Measurements from ENCODE around the gene SCO2.

Gene SCO2

DNA sequence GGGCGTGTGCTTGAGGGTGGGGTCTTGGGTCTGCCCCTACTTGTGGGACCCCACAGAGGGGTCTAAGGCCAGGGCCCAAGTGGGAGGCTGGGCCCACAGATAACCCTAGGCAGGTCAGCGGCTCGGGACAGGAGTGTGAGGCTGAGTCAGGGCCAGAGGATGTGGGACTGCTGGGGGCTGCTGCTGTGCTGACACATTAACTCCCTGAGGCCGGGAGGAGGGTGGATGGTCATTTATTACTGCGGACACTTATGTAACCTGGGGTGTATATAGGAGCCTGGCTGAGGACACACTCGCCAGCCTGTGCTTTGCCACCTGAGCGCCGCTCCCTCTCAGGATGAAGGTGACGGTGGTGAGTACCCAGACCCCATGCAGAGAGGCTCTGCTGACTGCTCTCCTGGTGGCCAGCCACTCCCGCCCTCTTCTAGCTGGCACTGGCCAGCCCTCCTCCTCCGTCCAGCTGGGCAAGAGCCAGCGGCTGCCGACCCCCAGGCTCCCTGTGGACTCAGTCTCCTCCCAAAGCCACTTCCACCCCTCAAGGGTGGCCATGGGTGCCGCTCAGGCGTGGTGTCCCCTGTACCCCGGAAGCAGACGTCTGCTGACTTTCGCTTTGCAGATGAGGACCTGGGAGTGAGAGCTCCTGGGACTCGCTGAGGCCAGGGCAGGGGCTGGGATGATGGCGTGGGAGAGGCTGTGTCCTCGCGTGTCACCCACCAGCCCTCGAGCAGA lies 38.7 kb downstream of the SCO2 start, which contains the start of gene MIOX:
Gene MIOX, plus strand, starts transcription at position 299 of the 729 bp plus-strand sequence. Its CDS starts 39 bp downstream, at position 338.
- no peak for DNase-seq (ENCODE audit: low read depth, low spot score)
- TF ChIP-seq, protein P1, sequence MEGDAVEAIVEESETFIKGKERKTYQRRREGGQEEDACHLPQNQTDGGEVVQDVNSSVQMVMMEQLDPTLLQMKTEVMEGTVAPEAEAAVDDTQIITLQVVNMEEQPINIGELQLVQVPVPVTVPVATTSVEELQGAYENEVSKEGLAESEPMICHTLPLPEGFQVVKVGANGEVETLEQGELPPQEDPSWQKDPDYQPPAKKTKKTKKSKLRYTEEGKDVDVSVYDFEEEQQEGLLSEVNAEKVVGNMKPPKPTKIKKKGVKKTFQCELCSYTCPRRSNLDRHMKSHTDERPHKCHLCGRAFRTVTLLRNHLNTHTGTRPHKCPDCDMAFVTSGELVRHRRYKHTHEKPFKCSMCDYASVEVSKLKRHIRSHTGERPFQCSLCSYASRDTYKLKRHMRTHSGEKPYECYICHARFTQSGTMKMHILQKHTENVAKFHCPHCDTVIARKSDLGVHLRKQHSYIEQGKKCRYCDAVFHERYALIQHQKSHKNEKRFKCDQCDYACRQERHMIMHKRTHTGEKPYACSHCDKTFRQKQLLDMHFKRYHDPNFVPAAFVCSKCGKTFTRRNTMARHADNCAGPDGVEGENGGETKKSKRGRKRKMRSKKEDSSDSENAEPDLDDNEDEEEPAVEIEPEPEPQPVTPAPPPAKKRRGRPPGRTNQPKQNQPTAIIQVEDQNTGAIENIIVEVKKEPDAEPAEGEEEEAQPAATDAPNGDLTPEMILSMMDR (IDR thresholded peaks at IDR 0.05; ENCODE audit: low read depth, low read length) = no peak
- no peak within 1 kb of the TSS for H3K4me3 ChIP-seq (ENCODE audit: low read depth, low read length)
- in situ Hi-C loops (cut with HindIII; ENCODE audit: low sequenced_read_pairs) = no loop called here

DNA sequence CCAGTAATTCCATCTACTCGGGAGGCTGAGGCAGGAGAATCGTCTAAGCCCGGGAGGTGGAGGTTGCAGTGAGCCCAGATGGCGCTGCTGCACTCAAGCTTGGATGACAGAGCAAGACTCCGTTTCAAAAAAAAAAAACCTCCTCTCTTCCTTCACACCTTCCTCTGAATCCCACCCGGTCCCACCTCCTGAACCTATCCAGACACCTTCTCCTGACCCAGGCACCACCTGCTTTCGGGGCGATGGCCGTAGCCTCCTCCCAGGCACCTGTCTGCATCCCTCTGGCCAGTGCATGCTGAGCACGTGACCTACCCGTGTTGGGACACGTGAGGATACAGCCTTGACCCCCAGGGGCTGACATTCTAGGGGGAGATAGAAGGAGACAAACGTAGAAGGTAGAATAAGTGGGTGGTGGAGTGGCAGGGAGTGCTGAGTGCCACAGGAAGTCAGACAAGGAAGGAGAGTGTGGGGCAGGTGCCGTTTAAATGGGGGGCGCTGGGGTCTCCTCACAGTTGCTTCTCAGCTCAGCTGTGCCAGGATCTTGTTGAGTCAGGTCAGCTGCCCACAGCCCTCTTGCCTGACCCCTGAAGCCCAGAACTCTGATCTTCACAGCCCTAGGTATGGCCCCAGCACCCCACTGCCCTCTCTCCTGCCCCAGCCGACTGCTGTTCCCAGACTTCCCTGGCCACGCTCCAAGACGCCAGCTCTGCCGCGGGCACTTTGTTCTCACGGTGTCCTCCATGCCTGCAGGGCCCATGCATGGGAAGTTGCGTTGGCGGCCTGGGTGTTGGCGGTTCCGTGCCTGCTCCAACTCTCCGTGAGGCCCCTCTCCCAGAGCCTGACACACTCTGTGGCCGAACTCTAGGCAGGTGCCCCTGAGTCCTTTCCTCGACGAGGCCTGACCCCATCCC lies 39.9 kb downstream of the SCO2 start:
- in situ Hi-C loops (cut with HindIII; ENCODE audit: low sequenced_read_pairs) = no loop called here
- H3K4me3 ChIP-seq (ENCODE audit: low read depth, low read length) = no peak overlapping the region
- DNase-seq (ENCODE audit: low read depth, low spot score) = no peak
- TF ChIP-seq, protein P1 (IDR thresholded peaks at IDR 0.05; ENCODE audit: low read depth, low read length) = no peak

- no peak for DNase-seq (ENCODE audit: low read depth, low spot score)
- TF ChIP-seq, protein P1 (IDR thresholded peaks at IDR 0.05; ENCODE audit: low read depth, low read length) = no peak
- H3K4me3 ChIP-seq (ENCODE audit: low read depth, low read length) = no peak overlapping the region
- in situ Hi-C loops (cut with HindIII; ENCODE audit: low sequenced_read_pairs) = no loop called here
These were observed 41.2 kb downstream of the SCO2 start for GRCh38 chr22:50483977-50484853.

- DNase-seq (ENCODE audit: low read depth, low spot score) = no peak
- in situ Hi-C loops (cut with HindIII; ENCODE audit: low sequenced_read_pairs) = no loop called here
- H3K4me3 ChIP-seq (ENCODE audit: low read depth, low read length) = no peak overlapping the region
- TF ChIP-seq, protein P1 (IDR thresholded peaks at IDR 0.05; ENCODE audit: low read depth, low read length) = no peak
These were observed 41.8 kb downstream of the SCO2 start for GRCh38 chr22:50483556-50483955.

DNA sequence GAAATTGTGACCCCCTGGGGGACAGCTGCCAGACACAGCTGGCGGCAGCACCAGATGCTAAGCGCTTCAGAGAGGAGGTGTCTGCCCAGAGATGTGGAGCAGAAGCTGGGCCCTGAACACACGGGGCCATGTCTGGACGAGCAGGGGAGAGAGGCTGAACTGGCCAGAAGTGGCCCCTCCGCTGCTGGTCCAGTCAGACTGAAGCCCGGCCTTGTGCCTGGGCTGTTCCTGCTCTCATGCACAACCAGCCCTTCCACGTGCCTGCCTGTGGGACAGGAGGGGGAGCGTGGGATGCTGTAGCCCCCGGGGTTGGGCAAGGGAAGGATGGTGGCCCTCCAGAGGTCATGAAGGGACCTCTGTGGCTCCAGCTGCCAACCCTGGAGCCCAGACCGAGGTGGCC lies 42.3 kb downstream of the SCO2 start:
- in situ Hi-C loops (cut with HindIII; ENCODE audit: low sequenced_read_pairs) = no loop called here
- no peak for DNase-seq (ENCODE audit: low read depth, low spot score)
- H3K4me3 ChIP-seq (ENCODE audit: low read depth, low read length) = no peak overlapping the region
- TF ChIP-seq, protein P1 (IDR thresholded peaks at IDR 0.05; ENCODE audit: low read depth, low read length) = no peak
